ENCODE measurements around the gene TRIM29. TPM values are rescaled to one million over a fixed set of nuclear protein-coding genes. Genes with fewer than 3 reads are reported as not detected.
A peak's percentile ranks its signal among the peaks of the same experiment; 100 is the strongest.

The TRIM29 gene
- total RNA-seq, 4 donors from 2014 or later = 7.8 to 33.3 (median 9.1) TPM

DNA sequence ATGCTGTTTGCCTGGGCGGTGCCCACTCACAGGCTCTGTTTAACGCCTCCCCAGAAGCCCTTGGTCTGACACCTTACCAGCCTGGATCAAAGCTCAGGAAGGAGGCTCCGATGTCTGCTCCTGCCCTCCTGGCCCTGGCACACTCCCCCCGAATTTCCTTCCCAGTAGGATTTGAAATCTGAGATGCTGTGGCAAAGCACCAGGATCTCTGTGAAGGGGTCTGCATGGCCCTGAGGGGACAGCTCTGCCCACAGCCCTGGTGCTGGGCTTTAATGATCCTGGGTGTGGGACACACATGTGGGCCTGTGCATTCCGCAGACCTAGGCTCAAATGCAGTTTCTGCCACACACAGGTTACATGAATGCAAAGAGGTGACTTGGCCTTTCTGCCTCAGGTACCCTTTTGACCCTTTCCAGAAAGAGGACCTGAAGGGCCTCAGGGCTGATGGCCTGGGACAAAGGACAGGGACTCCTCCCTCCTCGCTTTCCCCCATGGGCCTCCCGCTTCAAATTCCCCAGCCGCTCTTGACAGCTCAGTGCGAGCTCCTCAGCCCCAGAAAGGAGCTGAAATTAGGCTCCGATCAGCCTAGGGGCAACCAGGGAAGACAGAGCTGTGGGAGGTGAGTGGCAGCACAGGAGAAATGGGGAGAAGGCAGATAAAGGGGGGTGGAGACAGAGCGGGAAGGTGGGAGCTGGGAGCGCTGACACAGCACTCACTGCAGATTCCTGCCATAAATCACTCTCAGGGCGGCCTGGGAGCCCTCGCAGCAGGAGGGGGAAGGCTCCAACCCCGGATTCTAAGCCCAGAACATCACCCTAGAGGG is 41.3 kb downstream of the TRIM29 start:
- TF ChIP-seq, protein P1, sequence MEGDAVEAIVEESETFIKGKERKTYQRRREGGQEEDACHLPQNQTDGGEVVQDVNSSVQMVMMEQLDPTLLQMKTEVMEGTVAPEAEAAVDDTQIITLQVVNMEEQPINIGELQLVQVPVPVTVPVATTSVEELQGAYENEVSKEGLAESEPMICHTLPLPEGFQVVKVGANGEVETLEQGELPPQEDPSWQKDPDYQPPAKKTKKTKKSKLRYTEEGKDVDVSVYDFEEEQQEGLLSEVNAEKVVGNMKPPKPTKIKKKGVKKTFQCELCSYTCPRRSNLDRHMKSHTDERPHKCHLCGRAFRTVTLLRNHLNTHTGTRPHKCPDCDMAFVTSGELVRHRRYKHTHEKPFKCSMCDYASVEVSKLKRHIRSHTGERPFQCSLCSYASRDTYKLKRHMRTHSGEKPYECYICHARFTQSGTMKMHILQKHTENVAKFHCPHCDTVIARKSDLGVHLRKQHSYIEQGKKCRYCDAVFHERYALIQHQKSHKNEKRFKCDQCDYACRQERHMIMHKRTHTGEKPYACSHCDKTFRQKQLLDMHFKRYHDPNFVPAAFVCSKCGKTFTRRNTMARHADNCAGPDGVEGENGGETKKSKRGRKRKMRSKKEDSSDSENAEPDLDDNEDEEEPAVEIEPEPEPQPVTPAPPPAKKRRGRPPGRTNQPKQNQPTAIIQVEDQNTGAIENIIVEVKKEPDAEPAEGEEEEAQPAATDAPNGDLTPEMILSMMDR (IDR thresholded peaks at IDR 0.05) = no peak
- no peak for TF ChIP-seq POLR2A (IDR thresholded peaks at IDR 0.05)
- Histone ChIP-seq H3K4me1 (no peaks in the 10 kb centered on the region), H3K36me3 (no peaks in the 10 kb centered on the region), H3K27me3 (no peaks in the 10 kb centered on the region), H3K4me3 (no peak overlapping the region), H3K27ac (no peak overlapping the region), H3K9me3 (no peaks in the 10 kb centered on the region)
- DNase-seq = peak in 1 of 3 donors; percentile 30

DNA sequence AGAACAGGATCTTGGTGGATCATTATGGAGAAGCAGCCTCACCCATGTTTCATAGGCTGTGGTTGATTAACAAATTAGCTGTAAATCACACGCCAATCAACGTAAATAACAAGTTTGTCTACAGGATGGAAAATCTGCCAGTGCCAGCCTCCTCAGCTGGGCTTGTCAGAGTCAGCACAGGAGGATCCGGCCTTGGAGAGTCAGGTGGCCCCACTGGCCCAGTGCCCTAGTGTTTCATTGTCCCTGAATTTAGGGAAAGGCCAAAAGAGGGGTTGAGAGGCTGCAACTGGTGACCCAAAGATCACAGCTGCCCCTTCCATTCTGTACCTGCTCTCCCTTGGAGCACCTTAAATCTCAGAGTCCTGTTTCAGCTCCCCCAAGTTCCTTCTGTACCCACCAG is 42.4 kb downstream of the TRIM29 start:
- no peak for DNase-seq
- Histone ChIP-seq H3K4me3 (no peak overlapping the region), H3K27me3 (no peaks in the 10 kb centered on the region), H3K9me3 (no peaks in the 10 kb centered on the region), H3K4me1 (no peaks in the 10 kb centered on the region), H3K36me3 (no peaks in the 10 kb centered on the region), H3K27ac (no peak overlapping the region)
- no peak for TF ChIP-seq POLR2A (IDR thresholded peaks at IDR 0.05)
- TF ChIP-seq, protein P1 (IDR thresholded peaks at IDR 0.05) = no peak

- no peak overlapping the region for H3K4me3 ChIP-seq
- H3K9me3 ChIP-seq = no peaks in the 10 kb centered on the region
- no peaks in the 10 kb centered on the region for H3K27me3 ChIP-seq
- TF ChIP-seq, protein P1 (IDR thresholded peaks at IDR 0.05) = no peak
- no peak for DNase-seq
- H3K4me1 ChIP-seq = no peaks in the 10 kb centered on the region
- H3K36me3 ChIP-seq = no peaks in the 10 kb centered on the region
- no peak overlapping the region for H3K27ac ChIP-seq
These were observed 46.2 kb downstream of the TRIM29 start for GRCh38 chr11:120091701-120092100.

GRCh38 chr11:120091121-120091520 is 46.8 kb downstream of the TRIM29 start:
- DNase-seq = no peak
- no peak overlapping the region for H3K27ac ChIP-seq
- TF ChIP-seq, protein P1 (IDR thresholded peaks at IDR 0.05) = no peak
- TF ChIP-seq POLR2A (IDR thresholded peaks at IDR 0.05) = no peak
- H3K27me3 ChIP-seq = no peaks in the 10 kb centered on the region
- no peak overlapping the region for H3K4me3 ChIP-seq
- no peaks in the 10 kb centered on the region for H3K36me3 ChIP-seq
- H3K9me3 ChIP-seq = no peaks in the 10 kb centered on the region
- no peaks in the 10 kb centered on the region for H3K4me1 ChIP-seq

GRCh38 chr11:120090411-120090810 is 47.5 kb downstream of the TRIM29 start:
- Histone ChIP-seq H3K27ac (no peak overlapping the region), H3K36me3 (no peaks in the 10 kb centered on the region), H3K4me3 (no peak overlapping the region), H3K27me3 (no peaks in the 10 kb centered on the region), H3K9me3 (no peaks in the 10 kb centered on the region), H3K4me1 (no peaks in the 10 kb centered on the region)
- DNase-seq = no peak
- TF ChIP-seq, protein P1 (IDR thresholded peaks at IDR 0.05) = no peak
- TF ChIP-seq POLR2A (IDR thresholded peaks at IDR 0.05) = no peak
